ENCODE results near the gene QKI. TPM values are rescaled to one million over a fixed set of nuclear protein-coding genes. Genes with fewer than 3 reads are reported as not detected.
"Not testable (repeated sequence)": the region's sequence is repeated elsewhere in the genome, so short reads cannot be mapped to it uniquely, and the experiment has no call there.

The QKI gene
- total and polyA plus RNA-seq, 2 of the 8 experiments (the other 6 are each of a cell fraction or from before 2014, with no cell fraction given), result 181 to 183 TPM

- H3K79me1 ChIP-seq (ENCODE audit: low read depth, low read length); H3K4me3 ChIP-seq (ENCODE audit: extremely low read depth in 1 of 4, insufficient read depth in 2 of 4, low read depth in 3 of 4, low read length in 4 of 4); H2BK15ac ChIP-seq (ENCODE audit: low read length); H3K27ac ChIP-seq (ENCODE audit: low read depth, low read length); H2AFZ ChIP-seq (ENCODE audit: low read length); H2BK5ac ChIP-seq (ENCODE audit: low read depth, low read length); FAIRE-seq; H2BK20ac ChIP-seq (ENCODE audit: low read length); H3K23ac ChIP-seq (ENCODE audit: insufficient read length); H2BK12ac ChIP-seq (ENCODE audit: low read depth, low read length); H3K23me2 ChIP-seq (ENCODE audit: low read depth, low read length); H4K8ac ChIP-seq (ENCODE audit: extremely low read depth, insufficient read depth, low read length); H2AK5ac ChIP-seq (ENCODE audit: low read depth, low read length); H2BK120ac ChIP-seq (replicated peaks; ENCODE audit: low read depth, low read length); H3K56ac ChIP-seq (replicated peaks; ENCODE audit: insufficient read length, low read depth, low read length); H3K9ac ChIP-seq (replicated peaks in 1 of 4; ENCODE audit: extremely low read depth in 1 of 4, low read depth in 3 of 4, low read length in 3 of 4); H3K18ac ChIP-seq (ENCODE audit: extremely low read depth, low read length); H3K14ac ChIP-seq (ENCODE audit: insufficient read length); H3K4ac ChIP-seq (replicated peaks; ENCODE audit: insufficient read length, low read depth, low read length); H3K27me3 ChIP-seq (replicated peaks in 1 of 4; ENCODE audit: control insufficient read depth in 3 of 4, extremely low read depth in 1 of 4, insufficient read depth in 3 of 4, low read length in 3 of 4); H3K9me3 ChIP-seq (ENCODE audit: insufficient read depth in 2 of 2, low read depth in 1 of 2, low read length in 1 of 2); POLR2A ChIA-PET (ENCODE audit: partially characterized antibody); H4K20me1 ChIP-seq (replicated peaks in 1 of 2; ENCODE audit: control insufficient read depth in 1 of 2, insufficient read depth in 2 of 2, low read length in 2 of 2); H4K91ac ChIP-seq (replicated peaks; ENCODE audit: insufficient read length, low read length): not testable (repeated sequence)
- peaks cover 3 to 12% (median 6%) of the 10 kb centered on the region in 4 experiments; a peak in 6 of 7 replicates for H3K4me1 ChIP-seq (replicated peaks in 1 of 4; ENCODE audit: control insufficient read depth in 3 of 4, insufficient read depth in 4 of 4, low read length in 3 of 4)
- H4K5ac ChIP-seq (ENCODE audit: insufficient read length, low read depth, low read length), result peak overlapping the region; percentile 39
- 0 out of 3 replicates have a peak, but pooled peaks of 1 of the 2 experiments have one; percentile 14 for TF ChIP-seq EP300 (IDR thresholded peaks at IDR 0.05; ENCODE audit: borderline replicate concordance in 1 of 2, low read depth in 2 of 2, low read length in 2 of 2)
- TF ChIP-seq TEAD4 (IDR thresholded peaks at IDR 0.05; ENCODE audit: low read depth, low read length), result peak; percentile 74
- 75% methylated on average over 6 of the region's 7 CpGs; no CpG with 5 or more reads in 1 of the 2 experiments for WGBS, 2 experiments (ENCODE audit: extremely low coverage in 1 of 2, insufficient coverage in 1 of 2, insufficient read length in 1 of 2, insufficient replicate concordance in 2 of 2, low coverage in 1 of 2, low lambda C conversion rate in 2 of 2, missing lambda C conversion rate in 1 of 2)
- DNase-seq (ENCODE audit: low read depth in 1 of 2, low spot score in 2 of 2), result peak in 1 of 2 experiments; percentile 9
- H3K79me2 ChIP-seq (ENCODE audit: control insufficient read depth in 1 of 2, insufficient read depth in 2 of 2, low read length in 2 of 2), result peaks cover 0 to 95% of the 10 kb centered on the region in 2 experiments; a peak in 3 of 4 replicates
- H3K4me2 ChIP-seq (ENCODE audit: insufficient read depth in 1 of 2, low read depth in 2 of 2, low read length in 2 of 2), result peak overlapping the region; percentile 30 to 61
- CTCF ChIA-PET (ENCODE audit: partially characterized antibody), result interaction anchor here (0.7 to 0.9 kb wide), 2 partner anchors 78 to 85 kb away, joined by 3 read pairs; no protein-coding TSS in a partner anchor
- H3K36me3 ChIP-seq (ENCODE audit: control insufficient read depth in 2 of 4, insufficient read depth in 4 of 4, low read length in 3 of 4), result peaks cover 0 to 12% (median 4%) of the 10 kb centered on the region in 4 experiments; a peak in 2 of 8 replicates
These were observed 62.4 kb downstream of the QKI start for GRCh38 chr6:163476946-163477345.
